ENCODE measurements around the gene TSPO. TPM values are rescaled to one million over a fixed set of nuclear protein-coding genes. Genes with fewer than 3 reads are reported as not detected.

TSPO gene
- total RNA-seq, 1 experiment from 2014 or later, result 396 TPM

- no peaks in the 10 kb centered on the region; the same call in 1 of the 2 replicates for H3K9me3 ChIP-seq (replicated peaks)
- no peaks in the 10 kb centered on the region for H3K27me3 ChIP-seq (replicated peaks)
- no peak overlapping the region for H3K4me3 ChIP-seq
- H3K27ac ChIP-seq, result no peak overlapping the region
- DNase-seq (ENCODE audit: low read depth in 1 of 2, low spot score in 2 of 2), result no peak
- H3K36me3 ChIP-seq, result no peaks in the 10 kb centered on the region
- peaks cover 25% of the 10 kb centered on the region for H3K4me1 ChIP-seq (replicated peaks)
Measured at GRCh38 chr22:43200031-43200430, 48.7 kb downstream of the TSPO start.

DNA sequence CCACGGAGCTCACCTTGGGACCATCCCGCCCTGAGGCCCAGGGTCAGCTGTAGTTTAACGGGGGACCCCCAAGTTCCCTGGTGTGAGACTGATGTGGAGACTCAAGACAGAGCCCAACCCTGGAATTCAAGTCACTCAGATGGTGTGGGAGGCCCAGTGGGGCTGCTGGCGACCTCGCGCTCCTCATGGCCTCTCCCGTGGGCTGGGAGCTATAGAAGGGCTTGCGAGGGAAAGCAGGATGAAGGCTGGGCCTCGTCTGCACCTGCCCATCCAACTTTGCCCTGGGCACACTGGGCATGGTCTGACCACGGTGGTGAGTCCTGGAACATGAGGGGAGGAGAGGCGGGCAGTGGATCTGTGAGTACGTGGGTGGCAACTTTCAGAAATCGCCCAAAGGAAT lies 49.2 kb downstream of the TSPO start:
- Histone ChIP-seq H3K4me3 (no peak overlapping the region), H3K9me3 (replicated peaks) (no peaks in the 10 kb centered on the region; the same call in 1 of the 2 replicates), H3K4me1 (replicated peaks) (peaks cover 25% of the 10 kb centered on the region), H3K27ac (no peak overlapping the region), H3K36me3 (no peaks in the 10 kb centered on the region), H3K27me3 (replicated peaks) (no peaks in the 10 kb centered on the region)
- no peak for DNase-seq (ENCODE audit: low read depth in 1 of 2, low spot score in 2 of 2)

- peaks cover 14% of the 10 kb centered on the region for H3K4me1 ChIP-seq (replicated peaks)
- no peak overlapping the region for H3K27ac ChIP-seq
- DNase-seq (ENCODE audit: low read depth in 1 of 2, low spot score in 2 of 2), result no peak
- H3K9me3 ChIP-seq (replicated peaks), result no peaks in the 10 kb centered on the region; the same call in 1 of the 2 replicates
- H3K27me3 ChIP-seq (replicated peaks), result no peaks in the 10 kb centered on the region
- H3K4me3 ChIP-seq, result no peak overlapping the region
- H3K36me3 ChIP-seq, result no peaks in the 10 kb centered on the region
Measured at GRCh38 chr22:43201486-43202219, 50.3 kb downstream of the TSPO start.

- Histone ChIP-seq H3K27me3 (replicated peaks) (no peaks in the 10 kb centered on the region), H3K9me3 (replicated peaks) (no peaks in the 10 kb centered on the region), H3K4me1 (replicated peaks) (peaks cover 8% of the 10 kb centered on the region), H3K4me3 (no peak overlapping the region), H3K27ac (no peak overlapping the region), H3K36me3 (no peaks in the 10 kb centered on the region)
- DNase-seq (ENCODE audit: low read depth in 1 of 2, low spot score in 2 of 2), result no peak
Measured at GRCh38 chr22:43202326-43202725, 51.0 kb downstream of the TSPO start.

GRCh38 chr22:43202756-43203410 lies 51.5 kb downstream of the TSPO start:
- Histone ChIP-seq H3K4me3 (no peak overlapping the region), H3K9me3 (replicated peaks) (no peaks in the 10 kb centered on the region), H3K27ac (no peak overlapping the region), H3K27me3 (replicated peaks) (no peaks in the 10 kb centered on the region), H3K36me3 (no peaks in the 10 kb centered on the region), H3K4me1 (replicated peaks) (peaks cover 3% of the 10 kb centered on the region)
- no peak for DNase-seq (ENCODE audit: low read depth in 1 of 2, low spot score in 2 of 2)

- no peak overlapping the region for H3K4me3 ChIP-seq
- H3K27me3 ChIP-seq (replicated peaks), result no peaks in the 10 kb centered on the region
- H3K9me3 ChIP-seq (replicated peaks), result no peaks in the 10 kb centered on the region
- no peak overlapping the region for H3K27ac ChIP-seq
- H3K4me1 ChIP-seq (replicated peaks), result peaks cover 2% of the 10 kb centered on the region; the same call in 1 of the 2 replicates
- DNase-seq (ENCODE audit: low read depth in 1 of 2, low spot score in 2 of 2), result no peak
- no peaks in the 10 kb centered on the region for H3K36me3 ChIP-seq
Measured at GRCh38 chr22:43203471-43203981, 52.2 kb downstream of the TSPO start.

DNA sequence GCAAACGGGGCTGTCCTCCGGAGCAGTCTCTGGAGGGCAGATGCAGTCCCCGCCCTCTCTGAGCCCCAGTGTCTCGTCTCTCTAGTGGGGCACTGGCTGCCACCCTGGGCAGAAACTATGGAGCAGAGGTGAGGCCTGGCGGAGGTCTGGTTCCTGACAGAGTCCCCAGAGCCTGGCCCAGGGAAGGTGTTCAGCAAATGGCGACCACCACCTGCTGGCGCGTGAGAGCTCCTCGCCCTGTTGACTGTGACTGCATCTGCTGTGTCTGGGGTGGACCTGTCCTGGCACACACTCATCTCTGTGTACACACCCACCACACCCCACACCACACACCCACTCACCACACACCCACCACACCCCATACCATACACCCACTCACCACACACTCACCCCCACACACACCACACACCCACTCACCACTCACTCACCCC lies 53.9 kb downstream of the TSPO start:
- Histone ChIP-seq H3K9me3 (replicated peaks) (no peaks in the 10 kb centered on the region), H3K4me1 (replicated peaks) (no peaks in the 10 kb centered on the region), H3K4me3 (no peak overlapping the region), H3K27me3 (replicated peaks) (no peaks in the 10 kb centered on the region), H3K36me3 (no peaks in the 10 kb centered on the region), H3K27ac (no peak overlapping the region)
- DNase-seq (ENCODE audit: low read depth in 1 of 2, low spot score in 2 of 2), result no peak

DNA sequence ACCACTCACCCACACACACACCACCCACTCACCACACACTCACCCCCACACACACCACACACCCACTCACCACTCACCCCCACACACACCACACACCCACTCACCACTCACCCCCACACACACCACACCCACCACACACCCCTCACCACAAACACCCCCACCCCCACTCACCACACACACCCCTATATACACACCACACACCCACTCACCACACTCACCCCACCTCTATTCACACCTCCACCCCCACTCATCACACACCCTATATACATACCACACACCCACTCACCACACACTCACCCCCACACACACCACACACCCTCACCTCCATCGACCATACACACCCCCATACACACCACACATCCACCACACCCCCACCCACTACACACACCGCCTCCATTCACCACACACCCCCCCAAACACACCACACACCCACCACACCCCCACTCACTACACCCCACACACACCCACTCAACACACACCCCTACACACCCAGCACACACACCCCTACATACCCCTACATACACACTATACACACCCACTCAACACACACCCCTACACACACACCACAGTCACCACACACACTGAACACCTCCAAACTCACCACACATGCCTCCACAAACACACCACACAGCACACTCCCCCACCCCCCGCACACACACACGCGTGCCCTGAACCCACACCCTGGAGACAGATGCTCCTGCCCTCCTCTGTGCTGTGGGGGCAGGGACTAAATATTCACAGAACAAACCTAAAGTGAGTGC lies 54.6 kb downstream of the TSPO start:
- H3K9me3 ChIP-seq (replicated peaks), result no peaks in the 10 kb centered on the region
- H3K4me1 ChIP-seq (replicated peaks), result no peaks in the 10 kb centered on the region
- H3K27me3 ChIP-seq (replicated peaks), result no peaks in the 10 kb centered on the region
- H3K4me3 ChIP-seq, result no peak overlapping the region
- no peak overlapping the region for H3K27ac ChIP-seq
- no peak for DNase-seq (ENCODE audit: low read depth in 1 of 2, low spot score in 2 of 2)
- no peaks in the 10 kb centered on the region for H3K36me3 ChIP-seq

DNA sequence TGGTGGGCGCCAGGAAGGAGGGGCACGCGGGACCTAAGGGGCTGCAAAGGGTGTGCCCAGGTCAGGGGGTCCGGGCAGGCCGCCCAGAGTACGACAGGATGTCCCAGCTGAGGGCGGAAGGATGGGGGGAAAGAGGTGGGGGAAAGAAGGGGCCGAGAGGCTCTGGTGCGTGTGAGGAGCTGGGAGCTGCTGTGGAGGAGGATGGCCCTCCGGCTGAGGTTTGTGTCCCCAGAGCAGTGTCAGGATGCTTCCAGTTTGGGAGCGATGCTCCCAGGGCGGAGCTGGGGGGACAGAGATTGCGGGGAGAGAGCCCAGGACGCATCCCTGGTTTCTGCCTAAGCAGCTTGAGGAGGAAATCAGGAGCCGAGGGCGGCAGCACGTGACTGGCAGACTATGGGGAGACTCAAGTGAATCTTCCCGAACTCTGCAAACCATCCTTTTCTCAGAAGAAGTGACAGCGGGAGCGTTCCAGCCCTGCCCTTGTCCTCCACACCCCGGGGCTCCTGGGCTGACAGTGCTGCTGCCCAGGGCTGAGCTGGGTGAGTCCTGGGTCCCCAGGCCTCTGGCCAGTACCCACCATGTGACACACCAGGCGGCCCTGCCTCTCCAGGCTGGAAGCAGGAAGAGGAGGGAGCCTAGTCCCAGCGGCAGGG lies 55.3 kb downstream of the TSPO start:
- H3K27me3 ChIP-seq (replicated peaks), result no peaks in the 10 kb centered on the region
- no peak for DNase-seq (ENCODE audit: low read depth in 1 of 2, low spot score in 2 of 2)
- no peaks in the 10 kb centered on the region for H3K4me1 ChIP-seq (replicated peaks)
- H3K36me3 ChIP-seq, result no peaks in the 10 kb centered on the region
- no peaks in the 10 kb centered on the region for H3K9me3 ChIP-seq (replicated peaks)
- H3K4me3 ChIP-seq, result no peak overlapping the region
- H3K27ac ChIP-seq, result no peak overlapping the region

DNA sequence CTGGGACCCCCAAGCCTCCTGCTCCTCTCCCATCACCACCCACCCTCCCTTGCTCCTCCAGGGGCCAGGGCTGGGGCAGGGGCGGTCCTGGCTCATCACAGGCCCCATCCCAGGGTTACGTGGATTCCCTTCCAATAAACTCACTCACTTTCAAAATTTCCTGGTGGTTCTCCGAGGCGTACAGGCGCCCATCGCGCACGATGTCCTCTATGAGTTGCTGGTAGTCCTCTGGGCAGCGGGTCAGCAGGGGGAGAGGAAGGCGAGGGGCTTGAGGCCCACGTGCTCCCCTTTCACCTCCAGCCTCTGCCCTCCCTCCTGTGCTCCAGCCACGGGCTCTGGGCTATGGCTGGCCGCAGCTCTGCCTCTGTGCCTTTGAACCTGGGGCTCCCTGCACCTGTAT lies 56.0 kb downstream of the TSPO start:
- Histone ChIP-seq H3K27ac (no peak overlapping the region), H3K36me3 (no peaks in the 10 kb centered on the region), H3K4me3 (no peak overlapping the region), H3K27me3 (replicated peaks) (no peaks in the 10 kb centered on the region), H3K4me1 (replicated peaks) (no peaks in the 10 kb centered on the region), H3K9me3 (replicated peaks) (no peaks in the 10 kb centered on the region)
- no peak for DNase-seq (ENCODE audit: low read depth in 1 of 2, low spot score in 2 of 2)

DNA sequence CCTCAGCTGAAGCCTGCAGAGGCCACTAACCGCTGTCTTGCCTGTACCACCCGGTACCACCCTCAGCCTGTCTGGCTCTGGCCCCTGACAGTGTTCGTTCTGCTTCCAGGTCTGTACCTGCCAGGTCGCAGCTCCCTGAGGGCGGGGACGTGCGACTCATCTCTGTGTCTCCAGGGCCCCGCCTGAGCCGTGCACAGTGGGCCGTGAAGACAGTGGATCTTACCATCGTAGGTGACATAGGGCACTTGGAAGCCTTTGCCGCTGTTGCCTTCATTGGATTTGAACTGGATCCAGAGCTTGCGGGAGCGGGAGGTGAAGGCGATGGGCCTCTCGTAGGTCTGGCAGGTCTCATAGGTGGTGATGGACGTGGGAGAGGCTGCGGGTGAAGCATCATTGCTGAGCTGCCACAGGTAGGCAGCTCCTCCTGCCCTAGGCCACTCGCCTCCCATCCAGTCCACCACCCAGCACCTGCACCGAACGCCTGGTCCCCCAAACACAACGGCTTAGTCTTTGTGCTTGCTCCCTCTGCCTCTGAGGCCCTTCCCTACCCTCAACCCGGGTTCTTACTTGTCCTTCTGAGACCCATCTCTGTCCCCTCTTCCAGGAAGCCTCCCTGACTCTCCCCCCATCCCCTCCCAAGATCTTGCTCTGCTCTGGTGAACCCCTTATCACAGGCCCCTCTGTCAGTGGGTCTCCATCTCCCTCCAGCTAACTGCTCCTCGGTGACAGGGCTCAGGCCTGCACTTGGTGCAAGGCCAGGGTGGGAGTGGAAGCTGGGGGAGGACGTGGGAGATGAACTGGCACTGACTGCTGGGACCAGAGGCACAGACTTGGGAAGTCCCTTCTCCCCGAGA lies 56.7 kb downstream of the TSPO start:
- Histone ChIP-seq H3K27me3 (replicated peaks) (no peaks in the 10 kb centered on the region), H3K4me3 (no peak overlapping the region), H3K27ac (no peak overlapping the region), H3K9me3 (replicated peaks) (no peaks in the 10 kb centered on the region), H3K36me3 (no peaks in the 10 kb centered on the region), H3K4me1 (replicated peaks) (no peaks in the 10 kb centered on the region)
- DNase-seq (ENCODE audit: low read depth in 1 of 2, low spot score in 2 of 2), result no peak

- DNase-seq (ENCODE audit: low read depth in 1 of 2, low spot score in 2 of 2), result no peak
Measured at GRCh38 chr22:43208703-43209522, 57.6 kb downstream of the TSPO start.

More at GRCh38 chr22:43208703-43209522, 57.6 kb downstream of the TSPO start:
- Histone ChIP-seq H3K4me1 (replicated peaks) (no peaks in the 10 kb centered on the region), H3K27ac (no peak overlapping the region), H3K27me3 (replicated peaks) (no peaks in the 10 kb centered on the region), H3K4me3 (no peak overlapping the region), H3K9me3 (replicated peaks) (no peaks in the 10 kb centered on the region), H3K36me3 (no peaks in the 10 kb centered on the region)

Measured in SJSA1 (cell line).